ENCODE data around the gene HDLBP.

DNA sequence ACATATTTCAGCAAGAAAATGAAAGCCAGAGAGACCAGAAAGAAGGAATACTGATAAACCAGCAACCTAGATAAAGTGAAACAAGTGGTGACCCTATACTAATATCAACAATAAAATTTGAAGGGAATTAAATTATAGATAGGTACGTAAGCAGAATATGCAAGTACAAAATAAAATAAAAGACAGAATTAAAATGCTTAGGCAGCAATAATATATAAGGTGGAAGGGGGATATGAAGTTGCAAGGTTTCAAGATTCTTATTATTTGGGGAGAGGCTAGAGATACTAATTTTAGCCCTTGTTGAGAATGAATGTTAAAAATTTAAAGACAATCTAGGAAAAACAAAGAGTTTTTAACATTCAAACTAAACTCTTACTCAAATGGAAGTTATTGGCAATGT, 39.6 kb downstream of the HDLBP start:
- TF ChIP-seq, protein P1, sequence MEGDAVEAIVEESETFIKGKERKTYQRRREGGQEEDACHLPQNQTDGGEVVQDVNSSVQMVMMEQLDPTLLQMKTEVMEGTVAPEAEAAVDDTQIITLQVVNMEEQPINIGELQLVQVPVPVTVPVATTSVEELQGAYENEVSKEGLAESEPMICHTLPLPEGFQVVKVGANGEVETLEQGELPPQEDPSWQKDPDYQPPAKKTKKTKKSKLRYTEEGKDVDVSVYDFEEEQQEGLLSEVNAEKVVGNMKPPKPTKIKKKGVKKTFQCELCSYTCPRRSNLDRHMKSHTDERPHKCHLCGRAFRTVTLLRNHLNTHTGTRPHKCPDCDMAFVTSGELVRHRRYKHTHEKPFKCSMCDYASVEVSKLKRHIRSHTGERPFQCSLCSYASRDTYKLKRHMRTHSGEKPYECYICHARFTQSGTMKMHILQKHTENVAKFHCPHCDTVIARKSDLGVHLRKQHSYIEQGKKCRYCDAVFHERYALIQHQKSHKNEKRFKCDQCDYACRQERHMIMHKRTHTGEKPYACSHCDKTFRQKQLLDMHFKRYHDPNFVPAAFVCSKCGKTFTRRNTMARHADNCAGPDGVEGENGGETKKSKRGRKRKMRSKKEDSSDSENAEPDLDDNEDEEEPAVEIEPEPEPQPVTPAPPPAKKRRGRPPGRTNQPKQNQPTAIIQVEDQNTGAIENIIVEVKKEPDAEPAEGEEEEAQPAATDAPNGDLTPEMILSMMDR (conservative IDR thresholded peaks at IDR 0.05; ENCODE audit: low read depth, low read length) = no peak
- no peak for TF ChIP-seq EZH2 (IDR thresholded peaks at IDR 0.05; ENCODE audit: borderline replicate concordance, low read depth, low read length, poor library complexity, severe bottlenecking)
